ENCODE measurements around the gene NEK6.
A peak's percentile ranks its signal among the peaks of the same experiment; 100 is the strongest.

The NEK6 gene

GRCh38 chr9:124274226-124274625 lies 16.5 kb downstream of the NEK6 start:
- no peak overlapping the region for H3K27ac ChIP-seq (replicated peaks; ENCODE audit: low read length)
- no peak overlapping the region for H2BK120ac ChIP-seq (ENCODE audit: low read depth, low read length)
- no peaks in the 10 kb centered on the region for H3K27me3 ChIP-seq (ENCODE audit: control insufficient read depth in 3 of 3, insufficient read depth in 3 of 3, low read depth in 1 of 3, low read length in 3 of 3)
- no peaks in the 10 kb centered on the region for H3K9me3 ChIP-seq (replicated peaks in 1 of 2; ENCODE audit: control insufficient read depth in 2 of 2, insufficient read depth in 1 of 2, low read depth in 1 of 2, low read length in 2 of 2)
- WGBS, 2 donors (ENCODE audit: extremely low coverage in 2 of 2, insufficient read length in 2 of 2, insufficient replicate concordance in 1 of 2), result no CpG with 5 or more reads among the region's 6 CpGs
- H4K91ac ChIP-seq (ENCODE audit: low read depth, low read length, poor library complexity), result no peak overlapping the region
- DNase-seq (ENCODE audit: low spot score), result no peak
- H3K9ac ChIP-seq (ENCODE audit: low read depth, low read length, poor library complexity), result no peak overlapping the region
- no peak overlapping the region for H2AK5ac ChIP-seq (ENCODE audit: low read depth, low read length)
- no peak overlapping the region for H2AFZ ChIP-seq (ENCODE audit: low read length)
- no peak overlapping the region for H3K4me2 ChIP-seq (ENCODE audit: insufficient read depth, low read length, poor library complexity, severe bottlenecking)
- H3K4me3 ChIP-seq (ENCODE audit: low read length in 2 of 2), result no peak overlapping the region
- peaks cover 3 to 29% of the 10 kb centered on the region in 2 donors for H3K36me3 ChIP-seq (replicated peaks in 1 of 2; ENCODE audit: control insufficient read depth in 2 of 2, insufficient read depth in 2 of 2, low read length in 2 of 2)
- no peak overlapping the region for H3K4ac ChIP-seq (ENCODE audit: low read length)
- no peak overlapping the region for H3K23ac ChIP-seq (ENCODE audit: low read depth, low read length, poor library complexity)
- H3K14ac ChIP-seq (ENCODE audit: low read length), result no peak overlapping the region
- peaks cover 24% of the 10 kb centered on the region for H3K79me1 ChIP-seq (ENCODE audit: low read depth, low read length)
- H2BK5ac ChIP-seq (ENCODE audit: low read length), result no peak overlapping the region
- no peak overlapping the region for H2BK12ac ChIP-seq (ENCODE audit: low read length)
- no peak overlapping the region for H4K8ac ChIP-seq (ENCODE audit: low read depth, low read length)
- H3K4me1 ChIP-seq (ENCODE audit: control insufficient read depth in 2 of 2, insufficient read depth in 1 of 2, low read depth in 1 of 2, low read length in 2 of 2), result peaks cover 19 to 35% of the 10 kb centered on the region in 2 donors
- H2BK15ac ChIP-seq (ENCODE audit: low read length), result no peak overlapping the region
- H3K18ac ChIP-seq (ENCODE audit: low read length), result no peak overlapping the region

GRCh38 chr9:124274738-124275137 lies 17.0 kb downstream of the NEK6 start:
- H3K9ac ChIP-seq (ENCODE audit: low read depth, low read length, poor library complexity), result no peak overlapping the region
- H3K27me3 ChIP-seq (ENCODE audit: control insufficient read depth in 3 of 3, insufficient read depth in 3 of 3, low read depth in 1 of 3, low read length in 3 of 3), result no peaks in the 10 kb centered on the region
- H2BK15ac ChIP-seq (ENCODE audit: low read length), result no peak overlapping the region
- H2AFZ ChIP-seq (ENCODE audit: low read length), result no peak overlapping the region
- no peak overlapping the region for H3K27ac ChIP-seq (replicated peaks; ENCODE audit: low read length)
- H2AK5ac ChIP-seq (ENCODE audit: low read depth, low read length), result no peak overlapping the region
- H3K23ac ChIP-seq (ENCODE audit: low read depth, low read length, poor library complexity), result no peak overlapping the region
- H3K18ac ChIP-seq (ENCODE audit: low read length), result peak overlapping the region; percentile 72
- H4K8ac ChIP-seq (ENCODE audit: low read depth, low read length), result no peak overlapping the region
- no peak overlapping the region for H2BK12ac ChIP-seq (ENCODE audit: low read length)
- H3K14ac ChIP-seq (ENCODE audit: low read length), result no peak overlapping the region
- no peaks in the 10 kb centered on the region for H3K9me3 ChIP-seq (replicated peaks in 1 of 2; ENCODE audit: control insufficient read depth in 2 of 2, insufficient read depth in 1 of 2, low read depth in 1 of 2, low read length in 2 of 2)
- no peak overlapping the region for H4K91ac ChIP-seq (ENCODE audit: low read depth, low read length, poor library complexity)
- no peak for DNase-seq (ENCODE audit: low spot score)
- H3K4me2 ChIP-seq (ENCODE audit: insufficient read depth, low read length, poor library complexity, severe bottlenecking), result no peak overlapping the region
- H3K4ac ChIP-seq (ENCODE audit: low read length), result no peak overlapping the region
- H3K36me3 ChIP-seq (replicated peaks in 1 of 2; ENCODE audit: control insufficient read depth in 2 of 2, insufficient read depth in 2 of 2, low read length in 2 of 2), result peaks cover 3 to 28% of the 10 kb centered on the region in 2 donors
- H3K4me3 ChIP-seq (ENCODE audit: low read length in 2 of 2), result no peak overlapping the region
- H3K4me1 ChIP-seq (ENCODE audit: control insufficient read depth in 2 of 2, insufficient read depth in 1 of 2, low read depth in 1 of 2, low read length in 2 of 2), result peaks cover 19 to 35% of the 10 kb centered on the region in 2 donors
- peaks cover 27% of the 10 kb centered on the region for H3K79me1 ChIP-seq (ENCODE audit: low read depth, low read length)
- WGBS, 2 donors (ENCODE audit: extremely low coverage in 2 of 2, insufficient read length in 2 of 2, insufficient replicate concordance in 1 of 2), result no CpG with 5 or more reads among the region's 7 CpGs
- H2BK5ac ChIP-seq (ENCODE audit: low read length), result no peak overlapping the region
- H2BK120ac ChIP-seq (ENCODE audit: low read depth, low read length), result no peak overlapping the region

- Histone ChIP-seq H3K14ac (ENCODE audit: low read length) (no peak overlapping the region), H2AK5ac (ENCODE audit: low read depth, low read length) (no peak overlapping the region), H3K4me2 (ENCODE audit: insufficient read depth, low read length, poor library complexity, severe bottlenecking) (no peak overlapping the region), H3K79me1 (ENCODE audit: low read depth, low read length) (peaks cover 29% of the 10 kb centered on the region), H3K27me3 (ENCODE audit: control insufficient read depth in 3 of 3, insufficient read depth in 3 of 3, low read depth in 1 of 3, low read length in 3 of 3) (no peaks in the 10 kb centered on the region), H2AFZ (ENCODE audit: low read length) (no peak overlapping the region), H3K4me3 (ENCODE audit: low read length in 2 of 2) (no peak overlapping the region), H3K36me3 (replicated peaks in 1 of 2; ENCODE audit: control insufficient read depth in 2 of 2, insufficient read depth in 2 of 2, low read length in 2 of 2) (peaks cover 0 to 18% of the 10 kb centered on the region in 2 donors), H4K91ac (ENCODE audit: low read depth, low read length, poor library complexity) (no peak overlapping the region), H3K23ac (ENCODE audit: low read depth, low read length, poor library complexity) (no peak overlapping the region), H3K9ac (ENCODE audit: low read depth, low read length, poor library complexity) (no peak overlapping the region), H2BK12ac (ENCODE audit: low read length) (no peak overlapping the region), H3K27ac (replicated peaks; ENCODE audit: low read length) (no peak overlapping the region), H2BK120ac (ENCODE audit: low read depth, low read length) (no peak overlapping the region), H2BK15ac (ENCODE audit: low read length) (no peak overlapping the region), H3K18ac (ENCODE audit: low read length) (peak overlapping the region; percentile 19), H3K4me1 (ENCODE audit: control insufficient read depth in 2 of 2, insufficient read depth in 1 of 2, low read depth in 1 of 2, low read length in 2 of 2) (peaks cover 11 to 25% of the 10 kb centered on the region in 2 donors), H3K4ac (ENCODE audit: low read length) (no peak overlapping the region), H3K9me3 (replicated peaks in 1 of 2; ENCODE audit: control insufficient read depth in 2 of 2, insufficient read depth in 1 of 2, low read depth in 1 of 2, low read length in 2 of 2) (peaks cover 0 to 5% of the 10 kb centered on the region in 2 donors), H4K8ac (ENCODE audit: low read depth, low read length) (no peak overlapping the region), H2BK5ac (ENCODE audit: low read length) (no peak overlapping the region)
- DNase-seq (ENCODE audit: low spot score), result no peak
- no CpG with 5 or more reads among the region's 17 CpGs for WGBS, 2 donors (ENCODE audit: extremely low coverage in 2 of 2, insufficient read length in 2 of 2, insufficient replicate concordance in 1 of 2)
Measured at GRCh38 chr9:124277420-124277819, 19.7 kb downstream of the NEK6 start.

GRCh38 chr9:124278054-124278540 lies 20.3 kb downstream of the NEK6 start:
- Histone ChIP-seq H3K36me3 (replicated peaks in 1 of 2; ENCODE audit: control insufficient read depth in 2 of 2, insufficient read depth in 2 of 2, low read length in 2 of 2) (peaks cover 0 to 15% of the 10 kb centered on the region in 2 donors), H3K4me2 (ENCODE audit: insufficient read depth, low read length, poor library complexity, severe bottlenecking) (no peak overlapping the region), H3K27ac (replicated peaks; ENCODE audit: low read length) (no peak overlapping the region), H2BK12ac (ENCODE audit: low read length) (no peak overlapping the region), H4K8ac (ENCODE audit: low read depth, low read length) (no peak overlapping the region), H3K14ac (ENCODE audit: low read length) (no peak overlapping the region), H3K4ac (ENCODE audit: low read length) (no peak overlapping the region), H2AFZ (ENCODE audit: low read length) (no peak overlapping the region), H3K9me3 (replicated peaks in 1 of 2; ENCODE audit: control insufficient read depth in 2 of 2, insufficient read depth in 1 of 2, low read depth in 1 of 2, low read length in 2 of 2) (peaks cover 0 to 5% of the 10 kb centered on the region in 2 donors), H3K9ac (ENCODE audit: low read depth, low read length, poor library complexity) (no peak overlapping the region), H3K4me3 (ENCODE audit: low read length in 2 of 2) (no peak overlapping the region), H3K4me1 (ENCODE audit: control insufficient read depth in 2 of 2, insufficient read depth in 1 of 2, low read depth in 1 of 2, low read length in 2 of 2) (peaks cover 14 to 24% of the 10 kb centered on the region in 2 donors), H2AK5ac (ENCODE audit: low read depth, low read length) (no peak overlapping the region), H2BK120ac (ENCODE audit: low read depth, low read length) (no peak overlapping the region), H3K79me1 (ENCODE audit: low read depth, low read length) (peaks cover 25% of the 10 kb centered on the region), H3K18ac (ENCODE audit: low read length) (no peak overlapping the region), H2BK5ac (ENCODE audit: low read length) (no peak overlapping the region), H3K27me3 (ENCODE audit: control insufficient read depth in 3 of 3, insufficient read depth in 3 of 3, low read depth in 1 of 3, low read length in 3 of 3) (no peaks in the 10 kb centered on the region), H4K91ac (ENCODE audit: low read depth, low read length, poor library complexity) (no peak overlapping the region), H3K23ac (ENCODE audit: low read depth, low read length, poor library complexity) (no peak overlapping the region), H2BK15ac (ENCODE audit: low read length) (no peak overlapping the region)
- no peak for DNase-seq (ENCODE audit: low spot score)
- no CpG with 5 or more reads among the region's 18 CpGs for WGBS, 2 donors (ENCODE audit: extremely low coverage in 2 of 2, insufficient read length in 2 of 2, insufficient replicate concordance in 1 of 2)

Data from neuronal stem cell (in vitro differentiated cells).